KOPT-K1 (cell line): ENCODE results near the gene THRSP.
"Not testable (repeated sequence)": the region's sequence is repeated elsewhere in the genome, so short reads cannot be mapped to it uniquely, and the experiment has no call there.

Experiments used
- H3K27ac ChIP-seq: fragments of 200-600 bp; sonication (generic); 2 replicates; pipeline ENCODE4 v1.5.1; 2016; ENCODE audit warnings: antibody characterized with exemption, mild to moderate bottlenecking, low read depth, low read length; ENCODE audit not compliant: poor library complexity, severe bottlenecking
- H3K36me3 ChIP-seq: fragments of 200-600 bp; sonication (generic); 2 replicates; pipeline ENCODE4 v1.5.1; 2017; ENCODE audit warnings: antibody characterized with exemption, mild to moderate bottlenecking, low read length, moderate library complexity; ENCODE audit not compliant: insufficient read depth
- H3K9me3 ChIP-seq: fragments of 200-600 bp; sonication (generic); 2 replicates; pipeline ENCODE4 v1.5.1; 2017; ENCODE audit warnings: antibody characterized with exemption, low read length, mild to moderate bottlenecking; ENCODE audit not compliant: insufficient read depth, poor library complexity, severe bottlenecking

The THRSP gene

GRCh38 chr11:78033040-78033439 lies 30.6 kb upstream of the THRSP start:
- Histone ChIP-seq H3K36me3 (no peaks in the 10 kb centered on the region), H3K27ac (no peak overlapping the region), H3K9me3 (no peaks in the 10 kb centered on the region)

DNA sequence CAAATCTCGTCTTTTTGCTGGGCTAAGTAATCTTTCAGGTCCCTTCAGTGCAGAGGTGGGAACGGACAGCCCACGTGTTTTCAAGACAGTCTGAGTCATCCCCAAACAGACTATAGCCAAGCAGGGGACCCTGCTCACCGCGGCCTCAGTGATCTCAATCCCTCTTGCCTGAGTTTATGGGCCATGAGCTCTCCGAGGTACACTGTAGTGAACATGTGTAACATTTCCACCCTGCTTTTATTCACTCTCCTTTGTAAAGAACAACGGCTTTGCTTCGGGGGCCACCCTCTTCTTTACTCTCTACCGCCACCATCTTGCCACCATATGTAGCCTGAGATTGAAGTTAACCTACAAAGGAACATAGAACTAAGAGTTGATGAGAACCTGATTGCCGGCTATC lies 29.0 kb upstream of the THRSP start:
- Histone ChIP-seq H3K27ac (no peak overlapping the region), H3K9me3 (no peaks in the 10 kb centered on the region), H3K36me3 (no peaks in the 10 kb centered on the region)

DNA sequence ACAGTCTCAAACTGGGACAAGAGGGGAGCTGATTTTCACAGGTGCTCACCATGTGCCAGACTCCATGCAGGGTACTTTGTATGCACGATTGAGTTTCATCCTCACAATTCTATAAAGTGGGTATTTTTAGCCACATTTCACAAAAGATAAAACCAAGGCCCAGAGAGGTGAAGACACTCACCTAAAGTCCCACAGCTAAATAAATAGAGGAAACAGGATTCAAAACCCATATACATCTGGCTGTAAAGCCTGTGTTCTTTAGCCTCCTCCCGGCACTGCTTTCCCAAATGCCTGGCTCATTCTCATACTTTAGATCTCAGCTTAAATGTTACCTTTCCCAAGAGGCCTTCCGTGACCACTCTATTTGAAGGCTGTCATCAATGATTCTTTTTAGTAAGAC lies 27.3 kb upstream of the THRSP start:
- no peaks in the 10 kb centered on the region for H3K9me3 ChIP-seq
- no peak overlapping the region for H3K27ac ChIP-seq

GRCh38 chr11:78037056-78037455 lies 26.6 kb upstream of the THRSP start:
- Histone ChIP-seq H3K36me3 (no peaks in the 10 kb centered on the region), H3K9me3 (no peaks in the 10 kb centered on the region), H3K27ac (no peak overlapping the region)

More for the DNA sequence above, 27.3 kb upstream of the THRSP start:
- no peaks in the 10 kb centered on the region for H3K36me3 ChIP-seq

- Histone ChIP-seq H3K27ac (no peak overlapping the region), H3K36me3 (no peaks in the 10 kb centered on the region)
These were observed 25.6 kb upstream of the THRSP start for GRCh38 chr11:78037825-78038620.

GRCh38 chr11:78038697-78039313 lies 24.9 kb upstream of the THRSP start:
- no peaks in the 10 kb centered on the region for H3K9me3 ChIP-seq
- no peaks in the 10 kb centered on the region for H3K36me3 ChIP-seq
- H3K27ac ChIP-seq, result no peak overlapping the region

More at GRCh38 chr11:78037825-78038620, 25.6 kb upstream of the THRSP start:
- no peaks in the 10 kb centered on the region for H3K9me3 ChIP-seq

GRCh38 chr11:78039391-78039918 lies 24.2 kb upstream of the THRSP start:
- Histone ChIP-seq H3K9me3 (no peaks in the 10 kb centered on the region), H3K36me3 (no peaks in the 10 kb centered on the region), H3K27ac (no peak overlapping the region)

GRCh38 chr11:78039919-78040671 lies 23.6 kb upstream of the THRSP start:
- H3K27ac ChIP-seq, result no peak overlapping the region
- H3K36me3 ChIP-seq, result no peaks in the 10 kb centered on the region
- no peaks in the 10 kb centered on the region for H3K9me3 ChIP-seq

GRCh38 chr11:78040691-78041379 lies 22.8 kb upstream of the THRSP start:
- no peaks in the 10 kb centered on the region for H3K9me3 ChIP-seq
- no peak overlapping the region for H3K27ac ChIP-seq
- no peaks in the 10 kb centered on the region for H3K36me3 ChIP-seq

DNA sequence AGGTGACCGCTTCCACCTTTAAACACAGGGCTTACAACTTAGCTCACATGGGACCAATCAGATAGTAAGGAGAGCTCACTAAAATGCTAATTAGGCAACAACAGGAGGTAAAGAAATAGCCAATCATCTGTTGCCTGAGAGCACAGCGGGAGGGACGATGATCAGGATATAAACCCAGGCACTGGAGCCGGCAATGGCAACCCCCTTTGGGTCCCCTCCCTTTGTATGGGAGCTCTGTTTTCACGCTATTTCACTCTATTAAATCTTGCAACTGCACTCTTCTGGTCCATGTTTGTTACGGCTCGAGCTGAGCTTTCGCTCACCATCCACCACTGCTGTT lies 22.3 kb upstream of the THRSP start:
- H3K27ac ChIP-seq, H3K9me3 ChIP-seq, H3K36me3 ChIP-seq: not testable (repeated sequence)

- H3K36me3 ChIP-seq, result no peaks in the 10 kb centered on the region
- no peaks in the 10 kb centered on the region for H3K9me3 ChIP-seq
- H3K27ac ChIP-seq, result no peak overlapping the region
These were observed 21.7 kb upstream of the THRSP start for GRCh38 chr11:78041843-78042440.

- no peaks in the 10 kb centered on the region for H3K36me3 ChIP-seq
- no peaks in the 10 kb centered on the region for H3K9me3 ChIP-seq
- H3K27ac ChIP-seq, result no peak overlapping the region
These were observed 19.0 kb upstream of the THRSP start for GRCh38 chr11:78044706-78045105.

GRCh38 chr11:78045851-78046485 lies 17.7 kb upstream of the THRSP start:
- no peaks in the 10 kb centered on the region for H3K36me3 ChIP-seq
- H3K27ac ChIP-seq, result peak overlapping the region; percentile 13
- H3K9me3 ChIP-seq, result no peaks in the 10 kb centered on the region

DNA sequence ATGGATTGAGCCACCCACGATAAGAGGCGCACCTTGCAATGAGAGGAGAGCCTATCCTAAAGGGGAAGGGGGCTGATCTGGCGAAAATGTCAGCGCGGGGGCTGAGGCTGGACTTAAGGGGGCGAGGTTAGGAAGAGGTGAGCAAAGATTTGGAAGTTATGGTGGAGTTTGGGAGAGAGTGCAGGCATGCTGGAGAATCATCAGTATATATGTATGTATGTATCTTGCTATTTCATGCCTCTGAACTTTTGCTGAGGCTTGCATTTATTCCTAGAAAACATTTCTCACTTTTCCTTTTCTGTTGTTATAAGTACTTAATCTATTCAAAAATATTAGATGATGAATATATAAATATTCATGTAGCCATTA lies 17.2 kb upstream of the THRSP start:
- H3K27ac ChIP-seq, result no peak overlapping the region
- no peaks in the 10 kb centered on the region for H3K36me3 ChIP-seq
- H3K9me3 ChIP-seq, result no peaks in the 10 kb centered on the region
